ENCODE data around the gene PATE3. TPM values are rescaled to one million over a fixed set of nuclear protein-coding genes. Genes with fewer than 3 reads are reported as not detected.

The PATE3 gene
- total RNA-seq = not detected

GRCh38 chr11:125787827-125788226, at the start of gene PATE3:
Gene PATE3 (plus strand): TSS chr11:125788127. CDS start chr11:125788152, 25 bp downstream.
- no peak for DNase-seq

- no peak for DNase-seq
Measured at GRCh38 chr11:125740617-125741016, 47.3 kb upstream of the PATE3 start.

GRCh38 chr11:125743681-125744080, 44.2 kb upstream of the PATE3 start:
- no peak for DNase-seq

GRCh38 chr11:125745979-125746378, 41.9 kb upstream of the PATE3 start, which contains the start of gene PATE1:
Gene PATE1 (plus strand): TSS chr11:125746279. CDS start chr11:125746305, 26 bp downstream.
- no peak for DNase-seq

- no peak for DNase-seq
Measured at GRCh38 chr11:125750629-125751028, 37.3 kb upstream of the PATE3 start.

GRCh38 chr11:125756050-125756449, 31.9 kb upstream of the PATE3 start:
- DNase-seq = no peak

- DNase-seq = no peak
Measured at GRCh38 chr11:125762445-125762844, 25.5 kb upstream of the PATE3 start.

GRCh38 chr11:125763483-125763882, 24.4 kb upstream of the PATE3 start:
- DNase-seq = no peak

GRCh38 chr11:125766251-125766650, 21.7 kb upstream of the PATE3 start:
- DNase-seq = no peak

GRCh38 chr11:125768336-125769046, 19.4 kb upstream of the PATE3 start:
- no peak for DNase-seq

GRCh38 chr11:125770583-125770982, 17.3 kb upstream of the PATE3 start:
- DNase-seq = no peak

- DNase-seq = no peak
Measured at GRCh38 chr11:125772834-125773505, 15.0 kb upstream of the PATE3 start.

GRCh38 chr11:125773516-125773915, 14.4 kb upstream of the PATE3 start:
- DNase-seq = no peak

- no peak for DNase-seq
Measured at GRCh38 chr11:125777309-125777708, 10.6 kb upstream of the PATE3 start.

- DNase-seq = no peak
Measured at GRCh38 chr11:125778728-125779127, 9.2 kb upstream of the PATE3 start, which contains the start of gene PATE2. Gene PATE2 (minus strand): TSS chr11:125778828. CDS start chr11:125778773, 55 bp downstream.

GRCh38 chr11:125784678-125785077, 3.2 kb upstream of the PATE3 start:
- DNase-seq = no peak

- no peak for DNase-seq
Measured at GRCh38 chr11:125790825-125791224, 2.9 kb downstream of the PATE3 start.

GRCh38 chr11:125797641-125798040, 9.7 kb downstream of the PATE3 start:
- no peak for DNase-seq

- DNase-seq = no peak
Measured at GRCh38 chr11:125799808-125800207, 11.9 kb downstream of the PATE3 start.

GRCh38 chr11:125802387-125802786, 14.5 kb downstream of the PATE3 start:
- no peak for DNase-seq

- DNase-seq = no peak
Measured at GRCh38 chr11:125807909-125808308, 20.0 kb downstream of the PATE3 start.

- no peak for DNase-seq
Measured at GRCh38 chr11:125833016-125833415, 45.1 kb downstream of the PATE3 start, which contains the start of gene PATE4. Gene PATE4 (plus strand): TSS chr11:125833316. CDS start chr11:125833360, 44 bp downstream.

GRCh38 chr11:125835748-125836147, 47.8 kb downstream of the PATE3 start:
- DNase-seq = no peak

All from skin of body (tissue), 2 donors.